ENCODE results near the gene S100A5.

S100A5 gene

DNA sequence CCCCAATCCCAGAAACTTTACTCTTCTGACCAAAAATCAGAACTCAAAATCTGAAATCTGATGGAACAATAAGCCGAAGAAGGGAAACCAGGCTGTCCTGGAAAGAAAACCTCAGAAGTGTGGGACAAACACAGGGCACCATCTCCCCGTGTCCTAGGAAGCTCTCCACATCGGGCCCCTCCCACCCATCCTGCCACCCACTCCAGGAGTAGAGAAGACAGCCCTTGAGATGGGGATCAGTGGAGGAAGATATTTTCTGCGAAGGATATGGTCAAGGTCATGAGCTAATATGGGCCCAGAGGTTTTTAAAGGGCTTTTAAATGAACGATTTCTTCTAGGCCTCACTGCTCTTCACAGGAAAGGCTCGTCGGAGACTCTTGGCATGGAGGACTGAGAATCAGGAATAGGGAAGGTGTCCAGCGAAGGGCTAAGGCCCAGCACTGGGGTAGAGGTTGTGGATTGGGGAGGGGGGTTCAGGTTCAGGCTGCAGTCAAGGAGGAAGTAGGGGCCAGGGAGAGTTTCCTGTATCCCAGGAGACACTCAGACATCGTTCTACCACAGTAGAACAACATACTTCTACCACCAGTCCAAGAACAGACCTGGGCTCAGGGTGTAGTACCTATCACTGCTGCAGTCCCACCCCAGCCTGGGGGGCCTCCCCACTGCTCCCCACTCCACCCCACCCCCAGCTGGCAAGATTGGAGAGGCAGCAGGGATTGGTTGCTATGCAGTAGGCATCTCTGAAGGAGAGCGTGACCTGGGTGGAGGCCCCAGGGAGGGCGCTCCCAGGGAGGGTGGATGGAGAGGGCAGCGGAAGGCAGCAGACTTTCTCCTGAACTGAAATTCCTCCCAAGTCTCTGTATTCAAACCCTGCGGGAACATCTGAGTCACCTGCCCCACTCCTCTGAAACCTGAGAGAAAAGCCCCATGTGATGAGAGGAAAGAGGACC lies 1.2 kb upstream of the S100A5 start (continued):
- TF ChIP-seq ZNF596 (tag by site-specific recombination; IDR thresholded peaks at IDR 0.05), result no peak
- TF ChIP-seq, protein P1, sequence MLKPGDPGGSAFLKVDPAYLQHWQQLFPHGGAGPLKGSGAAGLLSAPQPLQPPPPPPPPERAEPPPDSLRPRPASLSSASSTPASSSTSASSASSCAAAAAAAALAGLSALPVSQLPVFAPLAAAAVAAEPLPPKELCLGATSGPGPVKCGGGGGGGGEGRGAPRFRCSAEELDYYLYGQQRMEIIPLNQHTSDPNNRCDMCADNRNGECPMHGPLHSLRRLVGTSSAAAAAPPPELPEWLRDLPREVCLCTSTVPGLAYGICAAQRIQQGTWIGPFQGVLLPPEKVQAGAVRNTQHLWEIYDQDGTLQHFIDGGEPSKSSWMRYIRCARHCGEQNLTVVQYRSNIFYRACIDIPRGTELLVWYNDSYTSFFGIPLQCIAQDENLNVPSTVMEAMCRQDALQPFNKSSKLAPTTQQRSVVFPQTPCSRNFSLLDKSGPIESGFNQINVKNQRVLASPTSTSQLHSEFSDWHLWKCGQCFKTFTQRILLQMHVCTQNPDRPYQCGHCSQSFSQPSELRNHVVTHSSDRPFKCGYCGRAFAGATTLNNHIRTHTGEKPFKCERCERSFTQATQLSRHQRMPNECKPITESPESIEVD (tag by site-specific recombination; IDR thresholded peaks at IDR 0.05), result no peak
- TF ChIP-seq, protein P2, sequence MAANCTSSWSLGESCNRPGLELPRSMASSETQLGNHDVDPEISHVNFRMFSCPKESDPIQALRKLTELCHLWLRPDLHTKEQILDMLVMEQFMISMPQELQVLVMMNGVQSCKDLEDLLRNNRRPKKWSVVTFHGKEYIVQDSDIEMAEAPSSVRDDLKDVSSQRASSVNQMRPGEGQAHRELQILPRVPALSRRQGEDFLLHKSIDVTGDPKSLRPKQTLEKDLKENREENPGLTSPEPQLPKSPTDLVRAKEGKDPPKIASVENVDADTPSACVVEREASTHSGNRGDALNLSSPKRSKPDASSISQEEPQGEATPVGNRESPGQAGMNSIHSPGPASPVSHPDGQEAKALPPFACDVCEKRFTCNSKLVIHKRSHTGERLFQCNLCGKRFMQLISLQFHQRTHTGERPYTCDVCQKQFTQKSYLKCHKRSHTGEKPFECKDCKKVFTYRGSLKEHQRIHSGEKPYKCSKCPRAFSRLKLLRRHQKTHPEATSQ (tag by site-specific recombination; IDR thresholded peaks at IDR 0.05), result no peak
- no peak for TF ChIP-seq SP7 (tag by site-specific recombination; IDR thresholded peaks at IDR 0.05)
- no peak for TF ChIP-seq ZNF16 (tag by site-specific recombination; IDR thresholded peaks at IDR 0.05; ENCODE audit: low read depth)
- no peak for TF ChIP-seq ZNF76 (tag by site-specific recombination; IDR thresholded peaks at IDR 0.05; ENCODE audit: borderline replicate concordance, low read depth)
- no peak for TF ChIP-seq ZXDB (tag by site-specific recombination; IDR thresholded peaks at IDR 0.05)
- peak; percentile 85 for TF ChIP-seq KLF1 (tag by site-specific recombination; IDR thresholded peaks at IDR 0.05)
- TF ChIP-seq TCF7L2 (IDR thresholded peaks at IDR 0.05; ENCODE audit: borderline replicate concordance, low read depth, low read length), result no peak

DNA sequence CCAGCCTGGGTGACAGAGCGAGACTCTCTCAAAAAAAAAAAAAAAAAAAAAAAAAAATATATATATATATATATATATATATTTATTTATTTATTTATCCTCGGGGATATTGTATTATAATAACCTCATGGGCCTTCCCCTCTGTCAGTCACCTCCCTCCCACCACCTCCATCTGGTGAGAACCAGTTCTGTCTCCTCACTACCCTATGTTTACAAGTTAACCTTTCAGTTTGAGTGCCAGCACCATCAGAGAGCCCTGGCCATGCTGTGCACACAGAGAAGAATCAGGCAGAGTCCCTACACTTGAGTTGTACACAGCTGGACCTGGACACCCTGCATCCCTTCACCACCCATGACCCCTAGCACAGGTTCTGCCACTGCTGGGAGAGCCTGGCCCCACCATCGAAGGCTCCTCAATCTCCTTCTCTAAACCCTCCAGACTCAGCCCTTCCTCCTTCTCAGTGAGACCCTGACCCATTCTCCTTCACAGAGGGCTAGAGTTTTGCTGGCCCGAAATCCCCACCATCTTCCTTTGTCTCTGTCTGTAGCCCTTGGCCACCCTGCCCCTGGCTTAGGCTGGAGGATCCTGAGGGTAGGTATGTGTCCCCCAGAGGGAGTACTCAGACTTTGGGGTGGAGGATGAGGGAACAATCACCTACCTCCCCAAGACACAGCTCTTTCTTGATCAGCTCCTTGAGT lies 1.2 kb downstream of the S100A5 start:
- Histone ChIP-seq H3K4me1 (ENCODE audit: control insufficient read depth, insufficient read depth, low read length) (peaks cover under 1% of the 10 kb centered on the region; the same call in 1 of the 2 replicates), H3K4me3 (ENCODE audit: low read depth, low read length) (no peak overlapping the region), H3K27ac (ENCODE audit: extremely low read depth, low read depth, low read length) (no peak overlapping the region), H3K36me3 (ENCODE audit: control insufficient read depth in 2 of 2, insufficient read depth in 1 of 2, low read length in 2 of 2) (no peaks in the 10 kb centered on the region), H3K9me3 (ENCODE audit: control insufficient read depth, insufficient read depth, low read depth, low read length) (no peaks in the 10 kb centered on the region)
- ChIA-PET CTCF (interaction anchor here (0.7 to 1.1 kb wide), 4 partner anchors 14 to 262 kb away, joined by 3 to 4 read pairs (median 3); no protein-coding TSS in a partner anchor), POLR2A (interaction anchor here (1.0 kb wide), 1 partner anchor 12 kb away, joined by 3 read pairs; no protein-coding TSS in a partner anchor)
- TF ChIP-seq, protein P3, sequence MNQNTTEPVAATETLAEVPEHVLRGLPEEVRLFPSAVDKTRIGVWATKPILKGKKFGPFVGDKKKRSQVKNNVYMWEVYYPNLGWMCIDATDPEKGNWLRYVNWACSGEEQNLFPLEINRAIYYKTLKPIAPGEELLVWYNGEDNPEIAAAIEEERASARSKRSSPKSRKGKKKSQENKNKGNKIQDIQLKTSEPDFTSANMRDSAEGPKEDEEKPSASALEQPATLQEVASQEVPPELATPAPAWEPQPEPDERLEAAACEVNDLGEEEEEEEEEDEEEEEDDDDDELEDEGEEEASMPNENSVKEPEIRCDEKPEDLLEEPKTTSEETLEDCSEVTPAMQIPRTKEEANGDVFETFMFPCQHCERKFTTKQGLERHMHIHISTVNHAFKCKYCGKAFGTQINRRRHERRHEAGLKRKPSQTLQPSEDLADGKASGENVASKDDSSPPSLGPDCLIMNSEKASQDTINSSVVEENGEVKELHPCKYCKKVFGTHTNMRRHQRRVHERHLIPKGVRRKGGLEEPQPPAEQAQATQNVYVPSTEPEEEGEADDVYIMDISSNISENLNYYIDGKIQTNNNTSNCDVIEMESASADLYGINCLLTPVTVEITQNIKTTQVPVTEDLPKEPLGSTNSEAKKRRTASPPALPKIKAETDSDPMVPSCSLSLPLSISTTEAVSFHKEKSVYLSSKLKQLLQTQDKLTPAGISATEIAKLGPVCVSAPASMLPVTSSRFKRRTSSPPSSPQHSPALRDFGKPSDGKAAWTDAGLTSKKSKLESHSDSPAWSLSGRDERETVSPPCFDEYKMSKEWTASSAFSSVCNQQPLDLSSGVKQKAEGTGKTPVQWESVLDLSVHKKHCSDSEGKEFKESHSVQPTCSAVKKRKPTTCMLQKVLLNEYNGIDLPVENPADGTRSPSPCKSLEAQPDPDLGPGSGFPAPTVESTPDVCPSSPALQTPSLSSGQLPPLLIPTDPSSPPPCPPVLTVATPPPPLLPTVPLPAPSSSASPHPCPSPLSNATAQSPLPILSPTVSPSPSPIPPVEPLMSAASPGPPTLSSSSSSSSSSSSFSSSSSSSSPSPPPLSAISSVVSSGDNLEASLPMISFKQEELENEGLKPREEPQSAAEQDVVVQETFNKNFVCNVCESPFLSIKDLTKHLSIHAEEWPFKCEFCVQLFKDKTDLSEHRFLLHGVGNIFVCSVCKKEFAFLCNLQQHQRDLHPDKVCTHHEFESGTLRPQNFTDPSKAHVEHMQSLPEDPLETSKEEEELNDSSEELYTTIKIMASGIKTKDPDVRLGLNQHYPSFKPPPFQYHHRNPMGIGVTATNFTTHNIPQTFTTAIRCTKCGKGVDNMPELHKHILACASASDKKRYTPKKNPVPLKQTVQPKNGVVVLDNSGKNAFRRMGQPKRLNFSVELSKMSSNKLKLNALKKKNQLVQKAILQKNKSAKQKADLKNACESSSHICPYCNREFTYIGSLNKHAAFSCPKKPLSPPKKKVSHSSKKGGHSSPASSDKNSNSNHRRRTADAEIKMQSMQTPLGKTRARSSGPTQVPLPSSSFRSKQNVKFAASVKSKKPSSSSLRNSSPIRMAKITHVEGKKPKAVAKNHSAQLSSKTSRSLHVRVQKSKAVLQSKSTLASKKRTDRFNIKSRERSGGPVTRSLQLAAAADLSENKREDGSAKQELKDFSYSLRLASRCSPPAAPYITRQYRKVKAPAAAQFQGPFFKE (tag by site-specific recombination; IDR thresholded peaks at IDR 0.05; ENCODE audit: borderline replicate concordance), result no peak
- TF ChIP-seq ZBTB17 (tag by site-specific recombination; IDR thresholded peaks at IDR 0.05) (no peak), ZNF626 (tag by site-specific recombination; IDR thresholded peaks at IDR 0.05) (no peak), ZNF24 (tag by site-specific recombination; IDR thresholded peaks at IDR 0.05) (no peak), ZNF658 (tag by site-specific recombination; IDR thresholded peaks at IDR 0.05) (no peak), BCL11B (tag by site-specific recombination; IDR thresholded peaks at IDR 0.05; ENCODE audit: low read depth) (no peak), ZNF747 (tag by site-specific recombination; IDR thresholded peaks at IDR 0.05) (no peak), ZNF76 (tag by site-specific recombination; IDR thresholded peaks at IDR 0.05; ENCODE audit: borderline replicate concordance, low read depth) (no peak), ZNF2 (tag by site-specific recombination; IDR thresholded peaks at IDR 0.05) (no peak), REPIN1 (tag by site-specific recombination; IDR thresholded peaks at IDR 0.05; ENCODE audit: low read depth) (no peak), SCRT1 (tag by site-specific recombination; IDR thresholded peaks at IDR 0.05; ENCODE audit: borderline replicate concordance) (no peak)
- TF ChIP-seq, protein P4, sequence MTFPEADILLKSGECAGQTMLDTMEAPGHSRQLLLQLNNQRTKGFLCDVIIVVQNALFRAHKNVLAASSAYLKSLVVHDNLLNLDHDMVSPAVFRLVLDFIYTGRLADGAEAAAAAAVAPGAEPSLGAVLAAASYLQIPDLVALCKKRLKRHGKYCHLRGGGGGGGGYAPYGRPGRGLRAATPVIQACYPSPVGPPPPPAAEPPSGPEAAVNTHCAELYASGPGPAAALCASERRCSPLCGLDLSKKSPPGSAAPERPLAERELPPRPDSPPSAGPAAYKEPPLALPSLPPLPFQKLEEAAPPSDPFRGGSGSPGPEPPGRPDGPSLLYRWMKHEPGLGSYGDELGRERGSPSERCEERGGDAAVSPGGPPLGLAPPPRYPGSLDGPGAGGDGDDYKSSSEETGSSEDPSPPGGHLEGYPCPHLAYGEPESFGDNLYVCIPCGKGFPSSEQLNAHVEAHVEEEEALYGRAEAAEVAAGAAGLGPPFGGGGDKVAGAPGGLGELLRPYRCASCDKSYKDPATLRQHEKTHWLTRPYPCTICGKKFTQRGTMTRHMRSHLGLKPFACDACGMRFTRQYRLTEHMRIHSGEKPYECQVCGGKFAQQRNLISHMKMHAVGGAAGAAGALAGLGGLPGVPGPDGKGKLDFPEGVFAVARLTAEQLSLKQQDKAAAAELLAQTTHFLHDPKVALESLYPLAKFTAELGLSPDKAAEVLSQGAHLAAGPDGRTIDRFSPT (tag by site-specific recombination; IDR thresholded peaks at IDR 0.05), result no peak
- TF ChIP-seq, protein P5, sequence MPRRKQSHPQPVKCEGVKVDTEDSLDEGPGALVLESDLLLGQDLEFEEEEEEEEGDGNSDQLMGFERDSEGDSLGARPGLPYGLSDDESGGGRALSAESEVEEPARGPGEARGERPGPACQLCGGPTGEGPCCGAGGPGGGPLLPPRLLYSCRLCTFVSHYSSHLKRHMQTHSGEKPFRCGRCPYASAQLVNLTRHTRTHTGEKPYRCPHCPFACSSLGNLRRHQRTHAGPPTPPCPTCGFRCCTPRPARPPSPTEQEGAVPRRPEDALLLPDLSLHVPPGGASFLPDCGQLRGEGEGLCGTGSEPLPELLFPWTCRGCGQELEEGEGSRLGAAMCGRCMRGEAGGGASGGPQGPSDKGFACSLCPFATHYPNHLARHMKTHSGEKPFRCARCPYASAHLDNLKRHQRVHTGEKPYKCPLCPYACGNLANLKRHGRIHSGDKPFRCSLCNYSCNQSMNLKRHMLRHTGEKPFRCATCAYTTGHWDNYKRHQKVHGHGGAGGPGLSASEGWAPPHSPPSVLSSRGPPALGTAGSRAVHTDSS (tag by site-specific recombination; IDR thresholded peaks at IDR 0.05), result no peak
